ENCODE results near the gene HOXD10. TPM values are rescaled to one million over a fixed set of nuclear protein-coding genes. Genes with fewer than 3 reads are reported as not detected.

Gene HOXD10
- total and polyA plus RNA-seq, 2 experiments from 2014 or later = not detected

- peaks cover 60% of the 10 kb centered on the region for H3K4me1 ChIP-seq (ENCODE audit: insufficient read depth)
- H3K79me2 ChIP-seq (replicated peaks; ENCODE audit: insufficient read depth) = no peaks in the 10 kb centered on the region
- Mint-ChIP-seq H3K27ac (no peak overlapping the region), H3K4me3 (peak overlapping the region; percentile 29; the same call in 2 of the 3 replicates), H3K27me3 (ENCODE audit: insufficient read depth, low read depth, poor library complexity) (peaks cover 97% of the 10 kb centered on the region), H3K9me3 (peaks cover 11% of the 10 kb centered on the region; the same call in 2 of the 3 replicates), H3K36me3 (ENCODE audit: low read depth) (peaks cover 4% of the 10 kb centered on the region; the same call in 1 of the 3 replicates), H3K4me1 (peaks cover 38% of the 10 kb centered on the region)
- H3K9me2 ChIP-seq (ENCODE audit: insufficient read depth) = no peaks in the 10 kb centered on the region
- no peaks in the 10 kb centered on the region for H3K36me3 ChIP-seq (ENCODE audit: insufficient read depth)
- TF ChIP-seq EZH2 (IDR thresholded peaks at IDR 0.05; ENCODE audit: low read depth, unreplicated experiment) (peak; percentile 88), CTCF (conservative IDR thresholded peaks at IDR 0.05; ENCODE audit: low read depth in 2 of 2) (no peak), EZH2phosphoT487 (IDR thresholded peaks at IDR 0.05; ENCODE audit: unreplicated experiment) (peak; percentile 47)
- H4K20me1 ChIP-seq (replicated peaks; ENCODE audit: insufficient read depth) = peaks cover 37% of the 10 kb centered on the region
- H3K4me3 ChIP-seq = peak overlapping the region; percentile 49
- peak overlapping the region; percentile 81; the same call in 1 of the 2 replicates for H3K4me2 ChIP-seq
- H3K27ac ChIP-seq (ENCODE audit: low read depth) = no peak overlapping the region
- DNase-seq (ENCODE audit: low spot score) (peak; percentile 50), ATAC-seq (no peak)
- H3F3A ChIP-seq (replicated peaks; ENCODE audit: low read depth) = peaks cover 32% of the 10 kb centered on the region
- H2AFZ ChIP-seq = no peak overlapping the region
- H3K27me3 ChIP-seq (ENCODE audit: insufficient read depth) = peaks cover 98% of the 10 kb centered on the region
Measured at GRCh38 chr2:176084611-176085119, 31.9 kb upstream of the HOXD10 start.

GRCh38 chr2:176085120-176085788, 31.3 kb upstream of the HOXD10 start:
- Histone ChIP-seq H3K4me3 (peak overlapping the region; percentile 49), H4K20me1 (replicated peaks; ENCODE audit: insufficient read depth) (peaks cover 43% of the 10 kb centered on the region), H3K9me2 (ENCODE audit: insufficient read depth) (no peaks in the 10 kb centered on the region), H2AFZ (no peak overlapping the region), H3K79me2 (replicated peaks; ENCODE audit: insufficient read depth) (no peaks in the 10 kb centered on the region), H3K4me1 (ENCODE audit: insufficient read depth) (peaks cover 61% of the 10 kb centered on the region), H3K4me2 (peak overlapping the region; percentile 81), H3K27me3 (ENCODE audit: insufficient read depth) (peaks cover 100% of the 10 kb centered on the region), H3K27ac (ENCODE audit: low read depth) (no peak overlapping the region), H3K36me3 (ENCODE audit: insufficient read depth) (no peaks in the 10 kb centered on the region), H3F3A (replicated peaks; ENCODE audit: low read depth) (peaks cover 37% of the 10 kb centered on the region)
- Mint-ChIP-seq H3K4me3 (peak overlapping the region; percentile 57), H3K36me3 (ENCODE audit: low read depth) (peaks cover 4% of the 10 kb centered on the region; the same call in 1 of the 3 replicates), H3K27ac (no peak overlapping the region), H3K9me3 (peaks cover 11% of the 10 kb centered on the region; the same call in 2 of the 3 replicates), H3K4me1 (peaks cover 38% of the 10 kb centered on the region), H3K27me3 (ENCODE audit: insufficient read depth, low read depth, poor library complexity) (peaks cover 100% of the 10 kb centered on the region)
- TF ChIP-seq STAT1 (IDR thresholded peaks at IDR 0.05; ENCODE audit: unreplicated experiment) (no peak), EZH2 (IDR thresholded peaks at IDR 0.05; ENCODE audit: low read depth, unreplicated experiment) (peak; percentile 96), CTCF (conservative IDR thresholded peaks at IDR 0.05; ENCODE audit: low read depth in 2 of 2) (no peak), EZH2phosphoT487 (IDR thresholded peaks at IDR 0.05; ENCODE audit: unreplicated experiment) (peak; percentile 90)
- DNase-seq (ENCODE audit: low spot score) (peak; percentile 68), ATAC-seq (peak; percentile 1; the same call in 1 of the 3 replicates)

Data from GM23338 (cell line).